NCI-H446 treated with DMSO at 0.1 percent for 48 hours (cell line): ENCODE measurements around the gene SEMA7A.
"Not testable (repeated sequence)": the region's sequence is repeated elsewhere in the genome, so short reads cannot be mapped to it uniquely, and the experiment has no call there.

ENCODE experiments used
- DNase-seq: peaks from one replicate; lab custom pipeline; 2025; lab: John Stamatoyannopoulos, UW

SEMA7A gene

GRCh38 chr15:74399511-74400312 is 34.0 kb downstream of the SEMA7A start:
- no peak for DNase-seq

DNA sequence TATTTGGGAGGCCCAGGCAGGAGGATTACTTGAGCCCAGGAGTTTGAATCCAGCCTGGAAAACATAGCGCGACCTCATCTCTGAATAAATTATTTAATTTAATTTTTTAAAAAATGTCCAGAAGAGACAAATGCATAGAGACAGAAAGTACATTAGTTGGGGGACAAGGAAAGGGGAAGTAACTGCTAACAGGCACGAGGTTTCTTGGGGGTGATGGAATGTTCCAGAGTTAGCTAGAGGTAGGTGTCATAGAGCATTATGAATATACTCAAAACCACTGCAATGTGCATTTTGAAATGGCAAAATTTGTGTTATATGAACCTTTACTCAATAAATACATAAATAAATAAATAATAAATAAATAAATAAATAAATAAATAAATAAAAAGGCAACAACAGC is 34.7 kb downstream of the SEMA7A start:
- DNase-seq: no peak

- no peak for DNase-seq
Observed at GRCh38 chr15:74398183-74398582, 35.6 kb downstream of the SEMA7A start.

- no peak for DNase-seq
Observed at GRCh38 chr15:74397239-74398068, 36.3 kb downstream of the SEMA7A start.

DNA sequence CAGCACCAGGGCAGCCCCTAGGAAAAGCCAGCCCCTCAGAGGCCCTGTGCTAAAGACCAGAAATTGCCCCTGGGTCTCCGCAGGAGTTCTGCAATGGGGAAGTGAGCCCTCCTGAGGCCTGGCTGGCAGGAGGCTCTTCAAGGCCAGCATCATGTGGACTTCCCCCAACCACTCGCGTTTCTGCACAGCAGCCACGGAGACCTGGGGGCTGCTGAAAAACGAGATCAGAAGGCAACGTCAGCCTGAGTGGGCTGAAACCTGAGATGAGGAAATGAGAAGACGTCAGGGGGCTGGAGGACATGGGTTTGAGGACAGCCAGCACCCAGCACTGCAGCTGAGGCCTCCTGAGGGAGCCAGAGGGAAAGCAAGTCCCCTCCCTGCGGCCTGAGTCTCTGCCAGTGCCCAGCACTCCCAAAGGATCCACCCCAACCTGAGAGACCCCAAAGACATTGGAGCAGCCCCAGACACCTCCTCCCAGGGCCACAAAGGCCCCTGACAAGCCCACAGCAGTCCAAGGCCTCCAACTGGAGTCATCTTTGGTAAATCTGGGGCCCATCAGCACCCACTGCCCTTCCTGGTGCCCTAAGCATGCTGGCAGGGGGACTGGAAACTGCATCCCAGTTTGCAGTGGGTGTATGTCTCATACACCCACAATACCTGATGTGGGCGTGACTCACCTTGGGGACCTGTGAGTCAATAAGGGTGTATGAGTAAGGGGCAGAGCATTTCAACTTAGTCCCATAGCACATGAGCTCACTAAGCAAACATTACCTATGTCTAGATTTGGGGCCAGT is 37.1 kb downstream of the SEMA7A start:
- no peak for DNase-seq

DNA sequence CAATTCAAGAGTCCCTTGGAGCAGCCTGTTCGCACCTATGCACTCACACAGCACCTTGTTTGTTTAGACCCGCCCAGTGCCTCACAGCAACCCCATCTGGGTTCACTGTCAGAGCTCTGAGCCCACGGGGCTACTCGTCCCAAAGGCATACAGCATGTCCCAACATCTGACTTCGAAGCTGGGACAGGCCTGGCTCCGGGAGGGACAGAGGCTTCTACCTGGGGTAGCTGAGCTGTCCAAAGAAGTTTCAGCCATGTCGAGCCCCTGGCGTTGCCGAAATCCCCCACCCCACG is 37.7 kb downstream of the SEMA7A start:
- no peak for DNase-seq

DNA sequence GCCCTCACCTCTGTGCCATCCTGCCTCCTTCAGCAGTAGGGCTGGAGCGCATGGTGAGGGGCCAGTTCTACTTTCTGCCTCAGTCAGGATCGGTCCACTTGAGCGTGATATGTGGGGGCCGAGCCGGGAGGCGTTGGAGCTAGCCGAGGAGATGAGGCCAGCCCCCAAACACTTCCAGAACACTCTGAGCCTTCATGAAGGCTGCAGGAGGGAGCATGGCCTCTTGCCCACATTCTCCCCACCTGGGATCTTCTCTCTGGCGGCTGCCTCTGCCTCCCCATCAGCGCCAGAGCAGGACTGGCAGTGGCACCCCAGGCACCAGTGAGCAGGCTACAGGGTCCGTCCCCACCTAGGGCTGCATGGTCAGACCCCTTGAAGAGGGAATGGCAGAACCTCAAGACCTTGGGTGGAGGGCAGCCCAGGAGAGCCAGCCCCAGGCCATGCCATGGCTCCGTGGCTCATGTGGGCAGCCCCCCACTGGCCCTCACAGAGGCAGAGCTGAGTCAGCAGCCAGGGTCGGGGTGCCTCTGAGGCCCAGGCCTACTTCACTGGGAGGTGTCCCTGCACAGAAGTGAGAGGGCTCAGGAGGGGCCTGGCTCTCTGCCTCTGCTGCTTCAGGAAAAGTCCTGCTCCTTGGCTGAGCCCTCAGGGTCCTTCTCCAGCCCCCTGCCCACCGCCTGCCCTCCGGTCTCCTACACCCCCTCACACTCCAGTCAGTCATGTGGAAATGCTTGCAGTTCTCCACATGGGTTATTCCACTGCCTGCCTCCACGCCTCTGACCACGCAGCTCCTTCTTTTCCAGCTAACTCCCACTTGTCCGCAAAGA is 38.2 kb downstream of the SEMA7A start:
- DNase-seq: no peak

DNA sequence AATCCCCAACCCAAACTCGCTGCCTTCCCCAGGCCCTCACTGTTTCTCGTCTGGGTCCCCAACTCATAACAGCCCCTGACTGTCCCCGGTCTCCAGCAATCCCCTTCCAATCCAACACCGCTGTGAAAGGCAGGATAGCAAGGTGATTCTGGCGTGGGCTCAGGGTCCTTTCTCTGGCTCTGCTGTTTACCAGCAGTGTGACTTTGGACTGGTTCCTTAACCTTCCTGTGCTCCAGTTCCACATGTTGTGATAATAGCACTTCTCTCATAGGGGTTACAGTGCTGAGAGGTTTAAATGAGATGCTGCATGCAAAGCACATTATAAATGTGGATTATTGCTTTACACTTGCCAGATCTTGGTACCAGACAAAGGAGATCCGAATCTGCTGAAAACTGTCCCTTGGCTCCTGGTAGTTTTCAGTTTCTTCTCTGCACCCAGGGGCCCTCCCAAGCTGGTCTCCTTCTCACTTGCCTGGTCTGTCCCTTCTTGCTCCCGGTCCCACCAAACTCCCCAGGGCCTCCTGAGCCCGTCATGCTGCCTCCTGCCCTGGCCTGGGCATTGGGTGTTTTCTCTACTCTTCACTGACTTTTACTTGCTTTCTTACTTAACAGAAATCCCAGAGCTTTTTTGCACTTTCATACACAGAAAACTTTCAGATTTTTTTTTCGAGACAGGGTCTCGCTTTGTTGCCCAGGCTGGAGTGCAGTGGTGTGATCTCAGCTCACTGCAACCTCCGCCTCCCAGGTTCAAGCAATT is 39.5 kb downstream of the SEMA7A start:
- DNase-seq: no peak

DNA sequence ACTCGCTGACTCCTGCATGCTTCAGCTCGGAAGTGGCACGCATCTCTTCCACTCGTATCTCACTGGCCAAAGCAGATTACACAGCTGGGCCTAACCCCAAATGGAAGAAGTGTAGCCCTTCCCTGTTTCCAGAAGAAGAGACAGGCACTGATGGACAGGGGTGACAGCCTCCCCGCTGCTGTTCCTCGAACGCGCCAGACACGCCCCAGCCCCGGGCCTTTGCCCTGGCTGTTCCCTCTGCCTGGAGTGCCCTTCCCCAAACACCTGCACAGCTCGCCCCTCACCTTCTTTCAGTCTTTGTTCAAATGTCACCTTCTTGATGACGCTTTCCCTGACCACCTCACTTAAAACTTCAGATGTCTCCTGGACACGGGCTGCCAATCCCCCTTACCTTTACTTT is 40.3 kb downstream of the SEMA7A start:
- DNase-seq: no peak

- DNase-seq: no peak
Observed at GRCh38 chr15:74392902-74393301, 40.9 kb downstream of the SEMA7A start.

DNA sequence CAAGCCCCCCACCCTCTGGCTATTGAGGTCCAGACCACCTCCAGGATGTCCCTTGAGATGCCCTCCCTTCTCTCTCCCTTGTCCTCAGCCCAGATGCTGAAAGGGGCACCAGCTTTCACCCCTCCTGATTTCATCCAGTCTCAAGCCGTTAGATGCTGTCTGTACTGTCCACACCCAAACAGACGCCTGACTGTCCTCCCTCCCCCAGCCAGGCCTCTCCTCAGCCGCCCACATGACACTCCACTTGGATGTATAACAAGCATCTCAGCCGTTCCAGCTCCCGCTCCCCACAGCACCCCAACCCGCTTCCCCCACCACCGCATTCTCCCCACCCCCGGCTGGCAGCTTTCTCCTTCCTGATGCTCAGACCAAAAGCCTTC is 41.3 kb downstream of the SEMA7A start:
- DNase-seq: no peak

DNA sequence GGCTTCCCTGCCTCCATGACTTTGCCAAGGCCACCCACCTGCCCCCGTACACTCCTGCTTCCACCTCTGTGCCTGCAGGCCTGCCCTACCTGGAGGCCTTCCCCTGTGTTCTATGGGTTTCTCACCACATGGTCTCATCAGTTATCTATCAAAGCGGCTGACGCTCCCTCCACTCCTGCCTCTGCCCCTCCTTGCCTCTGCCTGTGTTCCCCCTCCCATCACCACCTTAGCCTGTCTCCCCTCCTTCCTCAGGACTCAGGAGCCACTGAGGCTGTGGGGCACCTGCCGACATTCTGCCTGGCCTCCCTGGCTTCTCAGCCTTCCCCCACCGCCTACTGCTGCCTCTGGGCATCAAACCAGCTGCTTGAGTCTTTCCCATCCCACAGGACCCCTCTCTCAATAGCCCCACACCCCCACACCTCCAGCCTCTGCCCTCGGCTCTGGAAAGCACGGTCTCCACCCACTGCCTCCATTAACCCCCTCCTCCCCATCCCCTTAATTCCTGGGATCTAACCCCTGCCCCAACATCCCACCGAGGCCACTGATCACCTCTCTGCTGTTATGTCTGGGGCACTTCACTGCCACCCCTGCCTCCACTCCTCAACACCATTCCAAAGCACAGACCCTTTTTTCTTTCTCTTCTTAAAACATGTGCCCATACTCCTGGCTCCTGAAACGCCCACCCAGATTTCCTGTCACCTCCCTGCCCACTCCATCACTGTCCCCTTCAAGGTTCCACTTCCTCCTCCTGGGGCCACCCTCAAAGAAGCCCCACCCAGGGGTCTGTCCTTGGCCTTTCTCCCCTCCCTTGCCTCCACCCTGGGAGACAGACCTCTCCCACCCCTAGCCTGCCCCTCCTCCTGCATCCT is 41.9 kb downstream of the SEMA7A start:
- DNase-seq: no peak

GRCh38 chr15:74390647-74391288 is 43.0 kb downstream of the SEMA7A start:
- no peak for DNase-seq

DNA sequence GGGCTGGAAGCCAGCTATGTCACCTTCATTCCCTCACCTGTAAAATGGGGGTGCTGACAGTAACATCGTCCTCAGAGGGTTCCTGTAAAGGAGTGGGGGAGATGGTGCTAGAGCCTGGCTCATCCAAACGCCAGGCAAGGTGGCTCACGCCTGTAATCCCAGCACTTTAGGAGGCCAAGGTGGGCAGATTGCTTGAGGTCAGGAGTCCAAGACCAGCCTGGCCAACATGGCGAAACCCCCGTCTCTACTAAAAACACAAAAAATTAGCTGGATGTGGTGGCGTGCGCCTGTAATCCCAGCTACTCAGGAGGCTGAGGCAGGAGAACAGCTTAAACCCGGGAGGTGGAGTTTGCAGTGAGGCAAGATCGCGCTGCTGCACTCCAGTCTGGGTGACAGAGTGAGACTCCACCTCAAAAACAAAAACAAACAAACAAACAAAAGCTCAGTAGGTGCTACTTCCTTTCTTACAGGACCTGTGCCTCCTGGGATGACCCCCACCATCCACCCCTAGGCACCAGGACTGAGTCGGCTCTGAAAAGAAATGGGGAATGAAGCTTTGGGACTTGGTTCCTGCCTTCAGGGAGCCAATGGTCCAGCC is 43.6 kb downstream of the SEMA7A start:
- DNase-seq: not testable (repeated sequence)

GRCh38 chr15:74389241-74390048 is 44.3 kb downstream of the SEMA7A start:
- no peak for DNase-seq

DNA sequence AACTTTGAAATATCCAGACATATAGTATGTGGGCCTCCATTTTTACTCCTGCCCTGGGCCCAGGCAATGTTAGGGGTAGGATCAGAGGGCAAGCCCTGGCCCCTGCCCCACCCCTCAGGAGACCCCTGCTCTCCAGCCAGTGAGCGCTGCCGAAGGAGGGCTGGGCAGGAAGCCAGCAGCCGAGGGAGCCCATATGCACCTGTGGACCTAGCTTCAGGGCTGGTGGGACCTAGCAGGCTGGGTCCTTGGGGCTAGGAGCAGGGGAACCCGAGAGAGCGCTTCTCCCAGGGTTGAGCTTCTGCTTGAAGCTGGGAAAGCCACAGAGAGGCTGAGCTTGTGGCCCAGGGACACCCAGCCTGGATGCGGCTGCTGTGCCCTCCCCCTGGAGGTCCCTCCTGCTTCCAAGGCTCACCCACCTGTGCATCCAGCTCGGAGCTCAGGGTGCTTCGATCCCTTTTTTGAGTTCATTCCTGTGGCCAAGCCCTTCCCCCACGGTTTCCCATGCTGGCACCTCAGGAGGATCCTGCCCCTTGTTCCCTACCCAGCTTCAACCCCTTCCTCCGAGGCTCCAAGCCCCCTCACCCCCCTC is 45.3 kb downstream of the SEMA7A start:
- no peak for DNase-seq

DNA sequence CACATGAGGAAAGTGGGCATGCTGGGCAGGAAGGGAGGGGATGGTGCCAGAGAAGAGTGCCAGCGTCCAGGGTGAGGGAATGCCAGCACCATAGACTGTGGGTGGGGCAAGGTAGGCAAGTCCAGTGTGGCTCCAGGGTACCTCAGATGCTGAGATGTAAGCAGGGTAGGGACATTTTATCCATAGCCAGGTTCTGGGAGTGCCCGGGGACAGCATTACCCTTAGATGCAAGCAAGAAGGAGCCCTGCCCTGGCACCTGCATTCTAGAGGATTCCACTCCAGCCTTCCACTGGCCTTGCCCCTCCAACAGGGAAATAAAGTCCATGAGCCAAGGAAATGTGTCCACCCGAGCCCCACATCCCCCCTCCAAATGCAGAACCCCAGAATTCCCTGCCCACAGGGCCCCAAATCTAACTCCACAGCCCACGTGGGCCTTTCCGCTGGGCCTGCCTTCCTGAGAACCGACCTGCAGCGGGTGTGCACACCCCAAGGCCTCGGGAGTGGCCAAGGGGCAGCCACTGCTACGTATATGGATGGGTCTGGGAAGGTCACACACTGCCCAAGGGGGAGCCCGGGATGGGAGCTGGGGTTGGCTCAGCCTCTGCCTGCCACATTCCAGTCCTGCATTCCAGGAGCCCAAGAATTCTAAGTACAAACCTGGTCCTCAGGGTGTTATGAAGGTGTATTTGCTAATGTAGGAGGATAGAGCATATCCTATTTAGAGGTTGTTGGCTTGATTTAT is 46.0 kb downstream of the SEMA7A start:
- no peak for DNase-seq
